Nephron progenitor cell (in vitro differentiated cells): ENCODE data around the gene HEBP2.
A peak's percentile ranks its signal among the peaks of the same experiment; 100 is the strongest.
"Not testable (repeated sequence)": the region's sequence is repeated elsewhere in the genome, so short reads cannot be mapped to it uniquely, and the experiment has no call there.

Source experiments
- DNase-seq: peaks from one replicate; pipeline ENCODE4 v3.0.0; 2021
- H3K27ac Mint-ChIP-seq: 2 replicates; pipeline ENCODE4 v1.8.0; 2021; ENCODE audit warnings: mild to moderate bottlenecking, moderate library complexity, mixed read lengths
- H3K27me3 Mint-ChIP-seq: 2 replicates; pipeline ENCODE4 v1.8.0; 2021; ENCODE audit warnings: mild to moderate bottlenecking, low read depth, mixed read lengths; ENCODE audit not compliant: poor library complexity
- H3K36me3 Mint-ChIP-seq: 2 replicates; pipeline ENCODE4 v1.8.0; 2021; ENCODE audit warnings: low read depth, mixed read lengths
- H3K4me1 Mint-ChIP-seq: 2 replicates; pipeline ENCODE4 v1.8.0; 2021; ENCODE audit warnings: mixed read lengths
- H3K4me3 Mint-ChIP-seq: 2 replicates; pipeline ENCODE4 v1.8.0; 2021; ENCODE audit warnings: mild to moderate bottlenecking, moderate library complexity, mixed read lengths
- H3K9me3 Mint-ChIP-seq: 2 replicates; pipeline ENCODE4 v1.8.0; 2021; ENCODE audit warnings: mild to moderate bottlenecking, moderate library complexity, mixed read lengths
- CTCF ChIP-seq: fragments of 200-600 bp; sonication (generic); IDR thresholded peaks from 2 replicates; pipeline ENCODE4 v1.5.0; 2021; ENCODE audit warnings: antibody characterized with exemption

Gene HEBP2

GRCh38 chr6:138424004-138424904 is 20.2 kb downstream of the HEBP2 start:
- H3K4me3 Mint-ChIP-seq, result no peak overlapping the region
- H3K4me1 Mint-ChIP-seq, result peaks cover 2% of the 10 kb centered on the region

GRCh38 chr6:138425256-138425655 is 21.2 kb downstream of the HEBP2 start:
- not testable (repeated sequence) for H3K4me3 Mint-ChIP-seq, H3K27me3 Mint-ChIP-seq, H3K27ac Mint-ChIP-seq, DNase-seq, H3K9me3 Mint-ChIP-seq
- Mint-ChIP-seq H3K4me1 (peaks cover 12% of the 10 kb centered on the region), H3K36me3 (peaks cover 45% of the 10 kb centered on the region)

More at GRCh38 chr6:138424004-138424904, 20.2 kb downstream of the HEBP2 start:
- Mint-ChIP-seq H3K27me3 (no peaks in the 10 kb centered on the region), H3K27ac (no peak overlapping the region), H3K36me3 (peaks cover 54% of the 10 kb centered on the region), H3K9me3 (no peaks in the 10 kb centered on the region)
- no peak for DNase-seq
- TF ChIP-seq CTCF, result no peak

GRCh38 chr6:138426500-138427123 is 22.6 kb downstream of the HEBP2 start:
- no peaks in the 10 kb centered on the region for H3K27me3 Mint-ChIP-seq
- peaks cover 26% of the 10 kb centered on the region for H3K4me1 Mint-ChIP-seq
- no peak overlapping the region for H3K27ac Mint-ChIP-seq
- no peaks in the 10 kb centered on the region for H3K9me3 Mint-ChIP-seq
- peaks cover 37% of the 10 kb centered on the region for H3K36me3 Mint-ChIP-seq
- H3K4me3 Mint-ChIP-seq, result no peak overlapping the region
- no peak for DNase-seq
- TF ChIP-seq CTCF, result no peak

GRCh38 chr6:138427701-138428100 is 23.7 kb downstream of the HEBP2 start:
- DNase-seq, result no peak
- H3K27me3 Mint-ChIP-seq, result no peaks in the 10 kb centered on the region
- no peak for TF ChIP-seq CTCF
- no peak overlapping the region for H3K4me3 Mint-ChIP-seq
- H3K9me3 Mint-ChIP-seq, result no peaks in the 10 kb centered on the region
- H3K27ac Mint-ChIP-seq, result no peak overlapping the region
- H3K36me3 Mint-ChIP-seq, result peaks cover 29% of the 10 kb centered on the region
- H3K4me1 Mint-ChIP-seq, result peaks cover 34% of the 10 kb centered on the region

GRCh38 chr6:138428944-138429598 is 25.0 kb downstream of the HEBP2 start:
- Mint-ChIP-seq H3K36me3 (peaks cover 30% of the 10 kb centered on the region), H3K27me3 (no peaks in the 10 kb centered on the region), H3K27ac (peak overlapping the region; percentile 74), H3K4me3 (no peak overlapping the region), H3K4me1 (peaks cover 34% of the 10 kb centered on the region), H3K9me3 (no peaks in the 10 kb centered on the region)
- TF ChIP-seq CTCF, result peak; percentile 57
- DNase-seq, result no peak

GRCh38 chr6:138429761-138430160 is 25.7 kb downstream of the HEBP2 start:
- Mint-ChIP-seq H3K36me3 (peaks cover 24% of the 10 kb centered on the region), H3K4me1 (peaks cover 34% of the 10 kb centered on the region), H3K27ac (peak overlapping the region; percentile 52), H3K4me3 (no peak overlapping the region), H3K27me3 (no peaks in the 10 kb centered on the region), H3K9me3 (no peaks in the 10 kb centered on the region)
- TF ChIP-seq CTCF, result no peak
- DNase-seq, result no peak
